ENCODE measurements around the gene AAR2. TPM values are rescaled to one million over a fixed set of nuclear protein-coding genes. Genes with fewer than 3 reads are reported as not detected.

Gene AAR2
- total RNA-seq, 3 donors from 2014 or later (not counting 1 experiment from before 2014, with no cell fraction given) = 22.6 to 26.5 (median 25.6) TPM

DNA sequence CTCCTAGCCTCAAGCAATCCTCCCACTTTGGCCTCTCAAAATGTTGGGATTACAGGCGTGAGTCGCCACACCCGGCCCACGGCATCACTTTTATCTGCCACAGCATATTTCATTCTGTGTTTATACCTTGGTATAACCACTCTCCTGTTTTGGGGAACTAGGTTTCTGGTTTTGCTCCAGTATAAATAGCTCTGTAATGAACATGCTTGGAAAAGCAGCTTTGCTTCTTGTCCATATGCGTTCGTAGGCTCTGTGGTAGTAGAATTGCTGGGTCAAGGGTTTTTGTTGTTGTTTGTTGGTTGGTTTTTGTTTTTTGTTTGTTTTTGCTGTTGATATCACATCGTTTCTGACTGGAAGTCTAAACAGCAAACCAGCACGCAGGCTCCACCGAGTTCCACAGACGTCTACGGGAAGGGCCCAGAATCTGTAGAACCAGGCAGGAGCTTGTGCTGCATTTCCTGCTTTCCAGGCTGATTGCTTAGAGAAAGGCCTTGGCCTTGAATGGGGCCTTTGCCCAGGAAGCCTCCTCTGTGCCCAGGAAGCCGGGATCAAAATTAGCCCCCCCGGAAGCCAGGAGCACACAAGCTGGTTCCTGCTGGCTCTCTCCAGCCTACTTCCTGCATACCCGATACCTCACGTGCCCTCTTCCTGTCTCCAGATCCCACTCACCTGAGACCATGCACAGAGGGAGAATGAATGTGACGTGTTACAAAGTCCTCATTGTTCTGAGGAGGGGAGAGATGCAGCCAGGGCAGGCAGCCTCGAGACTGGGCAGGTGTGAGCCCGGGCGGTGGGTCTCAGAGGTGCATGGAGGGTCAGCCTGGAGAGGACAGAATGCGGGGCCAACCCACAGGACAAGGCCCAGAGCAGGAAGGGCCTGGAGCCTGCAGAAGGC is 34.7 kb downstream of the AAR2 start:
- no peaks in the 10 kb centered on the region for H3K36me3 Mint-ChIP-seq
- Histone ChIP-seq H3K4me1 (ENCODE audit: control insufficient read depth, insufficient read depth, low read length) (no peaks in the 10 kb centered on the region), H3K9me3 (ENCODE audit: control insufficient read depth, insufficient read depth, low read length) (no peaks in the 10 kb centered on the region), H3K27me3 (ENCODE audit: control insufficient read depth, insufficient read depth, low read length) (no peaks in the 10 kb centered on the region), H3K27ac (ENCODE audit: low read length) (no peak overlapping the region), H3K4me3 (ENCODE audit: low read length) (no peak overlapping the region), H3K36me3 (ENCODE audit: control insufficient read depth, insufficient read depth, low read length) (no peaks in the 10 kb centered on the region)
- ATAC-seq (no peak), DNase-seq (no peak)
- H3K4me3 Mint-ChIP-seq = no peak overlapping the region
- H3K27me3 Mint-ChIP-seq (ENCODE audit: low read depth in 2 of 2) = no peaks in the 10 kb centered on the region
- 86% methylated on average over 19 of the region's 20 CpGs for WGBS (ENCODE audit: insufficient coverage)
- TF ChIP-seq, protein P1, sequence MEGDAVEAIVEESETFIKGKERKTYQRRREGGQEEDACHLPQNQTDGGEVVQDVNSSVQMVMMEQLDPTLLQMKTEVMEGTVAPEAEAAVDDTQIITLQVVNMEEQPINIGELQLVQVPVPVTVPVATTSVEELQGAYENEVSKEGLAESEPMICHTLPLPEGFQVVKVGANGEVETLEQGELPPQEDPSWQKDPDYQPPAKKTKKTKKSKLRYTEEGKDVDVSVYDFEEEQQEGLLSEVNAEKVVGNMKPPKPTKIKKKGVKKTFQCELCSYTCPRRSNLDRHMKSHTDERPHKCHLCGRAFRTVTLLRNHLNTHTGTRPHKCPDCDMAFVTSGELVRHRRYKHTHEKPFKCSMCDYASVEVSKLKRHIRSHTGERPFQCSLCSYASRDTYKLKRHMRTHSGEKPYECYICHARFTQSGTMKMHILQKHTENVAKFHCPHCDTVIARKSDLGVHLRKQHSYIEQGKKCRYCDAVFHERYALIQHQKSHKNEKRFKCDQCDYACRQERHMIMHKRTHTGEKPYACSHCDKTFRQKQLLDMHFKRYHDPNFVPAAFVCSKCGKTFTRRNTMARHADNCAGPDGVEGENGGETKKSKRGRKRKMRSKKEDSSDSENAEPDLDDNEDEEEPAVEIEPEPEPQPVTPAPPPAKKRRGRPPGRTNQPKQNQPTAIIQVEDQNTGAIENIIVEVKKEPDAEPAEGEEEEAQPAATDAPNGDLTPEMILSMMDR (IDR thresholded peaks at IDR 0.05) = no peak
- no peaks in the 10 kb centered on the region for H3K4me1 Mint-ChIP-seq
- H3K27ac Mint-ChIP-seq = no peak overlapping the region
- no peaks in the 10 kb centered on the region for H3K9me3 Mint-ChIP-seq
- intact Hi-C loops (cut with micrococcal nuclease) = no loop called here

DNA sequence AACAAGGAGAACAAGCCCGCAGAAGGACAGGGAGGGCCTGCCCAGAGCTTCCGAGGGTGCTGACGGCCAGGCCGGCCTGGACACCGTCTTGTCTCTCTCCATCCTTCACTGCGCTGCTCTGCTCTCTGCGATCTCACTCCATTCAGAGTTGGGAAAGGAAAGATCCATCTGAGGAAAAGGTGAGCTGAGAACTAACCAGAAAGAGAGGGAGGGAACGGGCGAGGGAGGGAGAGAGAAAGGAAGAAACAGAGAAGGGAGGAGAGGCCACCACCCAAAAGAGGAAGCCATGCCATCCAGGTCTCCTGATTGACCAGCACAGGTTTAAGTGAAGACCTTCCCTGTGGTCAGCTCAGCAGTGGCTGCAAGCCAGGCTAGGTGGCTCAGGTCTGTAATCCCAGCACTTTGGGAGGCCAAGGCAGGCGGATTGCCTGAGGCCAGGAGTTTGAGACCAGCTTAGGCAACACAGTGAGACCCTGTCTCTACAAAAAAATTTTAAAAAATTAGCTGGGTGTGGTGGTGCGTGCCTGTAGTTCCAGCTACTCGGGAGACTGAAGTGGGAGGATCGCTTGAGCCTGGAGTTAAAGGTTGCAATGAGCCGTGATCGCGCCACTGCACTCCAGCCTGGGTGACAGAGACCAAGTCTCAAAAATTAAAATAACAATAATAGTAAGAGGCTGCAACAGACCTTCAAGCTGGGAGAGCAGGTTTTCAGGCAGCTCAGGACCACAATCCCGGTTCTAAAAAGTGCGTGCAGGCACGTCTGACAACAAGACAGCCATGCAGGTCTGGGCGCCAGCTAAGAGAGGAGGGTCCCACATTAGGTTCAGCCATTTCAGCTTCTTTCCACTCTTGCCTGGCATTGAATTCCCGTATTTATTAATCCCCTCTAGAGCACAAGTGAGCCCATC is 35.6 kb downstream of the AAR2 start:
- Mint-ChIP-seq H3K4me1 (no peaks in the 10 kb centered on the region), H3K9me3 (no peaks in the 10 kb centered on the region), H3K4me3 (no peak overlapping the region), H3K27me3 (ENCODE audit: low read depth in 2 of 2) (no peaks in the 10 kb centered on the region), H3K36me3 (no peaks in the 10 kb centered on the region), H3K27ac (no peak overlapping the region)
- H3K4me1 ChIP-seq (ENCODE audit: control insufficient read depth, insufficient read depth, low read length) = no peaks in the 10 kb centered on the region
- H3K4me3 ChIP-seq (ENCODE audit: low read length) = no peak overlapping the region
- intact Hi-C loops (cut with micrococcal nuclease) = no loop called here
- DNase-seq (no peak), ATAC-seq (no peak)
- H3K36me3 ChIP-seq (ENCODE audit: control insufficient read depth, insufficient read depth, low read length) = no peaks in the 10 kb centered on the region
- 90% methylated on average over 21 of the region's 21 CpGs for WGBS (ENCODE audit: insufficient coverage)
- TF ChIP-seq, protein P1 (IDR thresholded peaks at IDR 0.05) = no peak
- H3K27ac ChIP-seq (ENCODE audit: low read length) = no peak overlapping the region
- H3K27me3 ChIP-seq (ENCODE audit: control insufficient read depth, insufficient read depth, low read length) = no peaks in the 10 kb centered on the region
- no peaks in the 10 kb centered on the region for H3K9me3 ChIP-seq (ENCODE audit: control insufficient read depth, insufficient read depth, low read length)

DNA sequence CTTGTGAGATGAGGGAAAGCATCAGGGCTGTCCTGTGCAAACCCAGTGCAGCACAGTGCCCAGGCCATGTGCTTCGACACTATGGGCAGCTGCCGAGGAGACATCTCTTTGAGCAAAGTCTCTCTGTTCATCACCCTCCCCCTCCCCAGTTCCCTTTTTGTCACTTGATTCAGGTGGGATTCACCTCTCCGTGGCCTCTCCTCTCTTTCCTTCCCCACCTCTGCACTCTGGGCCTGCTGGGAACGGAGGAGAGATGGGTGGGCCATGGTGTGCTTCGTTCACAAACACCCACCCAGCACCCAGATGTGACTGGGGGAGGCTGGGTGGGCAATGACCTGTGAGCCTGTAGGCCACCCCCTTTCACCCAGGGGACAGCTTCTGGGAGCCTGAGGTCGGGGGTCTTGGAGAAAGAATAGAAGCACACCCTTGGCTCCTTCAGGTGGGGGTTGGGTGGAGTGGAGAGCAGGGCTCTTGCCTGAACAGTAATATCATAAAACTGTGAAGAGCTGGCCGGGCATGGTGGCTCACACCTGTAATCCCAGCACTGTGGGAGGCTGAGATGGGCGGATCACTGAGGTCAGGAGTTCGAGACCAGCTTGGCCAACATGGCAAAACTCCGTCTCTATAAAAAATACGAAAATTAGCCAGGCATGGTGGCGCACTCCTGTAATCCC is 36.4 kb downstream of the AAR2 start:
- Mint-ChIP-seq H3K4me1 (no peaks in the 10 kb centered on the region), H3K4me3 (no peak overlapping the region), H3K36me3 (no peaks in the 10 kb centered on the region), H3K27me3 (ENCODE audit: low read depth in 2 of 2) (peaks cover 0 to 2% of the 10 kb centered on the region in 2 donors), H3K27ac (no peak overlapping the region), H3K9me3 (no peaks in the 10 kb centered on the region)
- Histone ChIP-seq H3K27ac (ENCODE audit: low read length) (no peak overlapping the region), H3K4me1 (ENCODE audit: control insufficient read depth, insufficient read depth, low read length) (no peaks in the 10 kb centered on the region), H3K36me3 (ENCODE audit: control insufficient read depth, insufficient read depth, low read length) (no peaks in the 10 kb centered on the region), H3K27me3 (ENCODE audit: control insufficient read depth, insufficient read depth, low read length) (no peaks in the 10 kb centered on the region), H3K4me3 (ENCODE audit: low read length) (no peak overlapping the region), H3K9me3 (ENCODE audit: control insufficient read depth, insufficient read depth, low read length) (no peaks in the 10 kb centered on the region)
- ATAC-seq = no peak
- DNase-seq = no peak
- intact Hi-C loops (cut with micrococcal nuclease) = no loop called here
- 85% methylated on average over 9 of the region's 12 CpGs for WGBS (ENCODE audit: insufficient coverage)
- TF ChIP-seq, protein P1 (IDR thresholded peaks at IDR 0.05) = no peak

Measured in natural killer cell (primary cell).